Panc1 (cell line): ENCODE data around the gene KRT82. TPM values are rescaled to one million over a fixed set of nuclear protein-coding genes. Genes with fewer than 3 reads are reported as not detected.

Source experiments
- ATAC-seq: fragments of 200-7000 bp; cut with Tn5 transposase; 2 replicates; pipeline ENCODE4 v1.9.1; 2020; ENCODE audit warnings: mild to moderate bottlenecking, moderate library complexity
- BruUV-seq: library from RNA; stranded (reverse); fragments of 400-500 nt; replicated peaks from 2 replicates; lab custom pipeline; 2021; lab: Mats Ljungman, UMichigan
- CTCF ChIA-PET: fragments of 300-600 bp; sonication (Branson Sonifier 250); formaldehyde crosslinking; loops from one replicate; lab custom pipeline; 2022; ENCODE audit warnings: antibody characterized with exemption; lab: Charles Lee
- POLR2A ChIA-PET: fragments of 300-600 bp; sonication (Branson Sonifier 250); formaldehyde crosslinking; loops from one replicate; lab custom pipeline; 2022; ENCODE audit warnings: antibody characterized with exemption; lab: Charles Lee
- DNase-seq: peaks from one replicate; pipeline ENCODE4 v3.0.0-alpha.2; 2010; ENCODE audit warnings: low read depth, low spot score
- H3K27ac ChIP-seq: 2 replicates; pipeline ENCODE4 v1.5.1; 2011; ENCODE audit warnings: mild to moderate bottlenecking, low read length, inconsistent platforms
- H3K27me3 ChIP-seq: fragments of 200-500 bp; sonication (Bioruptor generic); 2 replicates; pipeline ENCODE4 v1.6.0; 2014; ENCODE audit warnings: low read length, inconsistent platforms; ENCODE audit not compliant: control insufficient read depth, insufficient read depth
- H3K36me3 ChIP-seq: fragments of 200-500 bp; sonication (Bioruptor generic); 2 replicates; pipeline ENCODE4 v1.5.1; 2014; ENCODE audit warnings: inconsistent platforms, mild to moderate bottlenecking, low read length, moderate library complexity; ENCODE audit not compliant: control insufficient read depth, insufficient read depth
- H3K4me1 ChIP-seq: 2 replicates; pipeline ENCODE4 v1.5.1; 2011; ENCODE audit warnings: inconsistent platforms, mild to moderate bottlenecking, low read length, moderate library complexity; ENCODE audit not compliant: control insufficient read depth, insufficient read depth
- H3K4me3 ChIP-seq, 2 experiments: 2 replicates each; pipeline ENCODE4 v1.5.1; 2011 to 2012; ENCODE audit warnings: low read depth in 2 of 2, low read length in 2 of 2, mild to moderate bottlenecking in 2 of 2, inconsistent platforms in 1 of 2, moderate library complexity in 1 of 2
- H3K9me3 ChIP-seq: fragments of 200-500 bp; sonication (Bioruptor generic); 2 replicates; pipeline ENCODE4 v1.5.1; 2014; ENCODE audit warnings: low read depth, mild to moderate bottlenecking, inconsistent platforms, low read length, moderate library complexity; ENCODE audit not compliant: control insufficient read depth, insufficient read depth
- CTCF ChIP-seq: fragments of 450-650 bp; IDR thresholded peaks from 2 replicates; pipeline ENCODE4 v1.5.1; 2017; ENCODE audit warnings: mild to moderate bottlenecking
- POLR2AphosphoS5 ChIP-seq: IDR thresholded peaks from 2 replicates; pipeline ENCODE4 v1.6.1; 2012; ENCODE audit warnings: mild to moderate bottlenecking, low read depth, low read length, moderate library complexity
- REST ChIP-seq, 2 experiments: IDR thresholded peaks; 2 replicates each; pipeline ENCODE4 v1.6.1; 2011 to 2012; ENCODE audit warnings: low read depth in 2 of 2, control low read depth in 1 of 2, low read length in 1 of 2, mild to moderate bottlenecking in 1 of 2, moderate library complexity in 1 of 2; ENCODE audit not compliant: insufficient read depth in 1 of 2
- SIN3A ChIP-seq: IDR thresholded peaks from 2 replicates; pipeline ENCODE4 v1.6.1; 2012; ENCODE audit warnings: low read depth, mild to moderate bottlenecking, low read length, moderate library complexity, borderline replicate concordance; ENCODE audit not compliant: insufficient read depth
- TCF7L2 ChIP-seq: IDR thresholded peaks from 2 replicates; pipeline ENCODE4 v1.6.1; 2011; ENCODE audit warnings: mild to moderate bottlenecking, low read depth, low read length, inconsistent platforms
- in situ Hi-C: cut with HindIII; loops from 2 replicates; pipeline ENCODE4 v1.10.0; 2016; ENCODE audit warnings: low sequenced_read_pairs, low pct_unique_long_range_greater_than_20kb
- intact Hi-C: fragments of 100-400 bp; cut with micrococcal nuclease; formaldehyde crosslinking; loops from one replicate; pipeline ENCODE4 v1.10.0; 2022; ENCODE audit not compliant: unreplicated experiment
- total RNA-seq: library from RNA; stranded (reverse); gene quantifications from one replicate; pipeline ENCODE4 v1.2.1, GENCODE V29; 2021; ENCODE audit not compliant: unreplicated experiment

The KRT82 gene
- total RNA-seq, 1 experiment from 2014 or later = not detected

GRCh38 chr12:52366738-52367485 lies 39.2 kb downstream of the KRT82 start, which contains the start of gene KRT85:
KRT85 (minus strand) TSS chr12:52367481; CDS start chr12:52367405, 76 bp downstream.
- Histone ChIP-seq H3K27me3 (no peaks in the 10 kb centered on the region), H3K4me1 (no peaks in the 10 kb centered on the region; the same call in 1 of the 2 replicates), H3K4me3 (no peak within 1 kb of the TSS), H3K27ac (no peak within 1 kb of the TSS), H3K9me3 (no peaks in the 10 kb centered on the region), H3K36me3 (no peaks in the 10 kb centered on the region)
- intact Hi-C loops = no loop called here
- ATAC-seq (no peak), DNase-seq (no peak)
- in situ Hi-C loops = no loop called here
- ChIA-PET CTCF (interaction anchor here (0.6 kb wide), 2 partner anchors 28 to 40 kb away, joined by 3 to 5 read pairs; no protein-coding TSS in a partner anchor), POLR2A (no interaction called here)
- TF ChIP-seq SIN3A = no peak
- TF ChIP-seq REST (IDR thresholded peaks at IDR 0.05; ENCODE audit: insufficient read depth in 1 of 2, low read depth in 2 of 2, low read length in 1 of 2) = no peak
- no peak for TF ChIP-seq CTCF
- TF ChIP-seq POLR2AphosphoS5 = no peak
- TF ChIP-seq TCF7L2 = no peak
- BruUV-seq = no TSS peak

GRCh38 chr12:52364901-52365489 lies 41.1 kb downstream of the KRT82 start:
- Histone ChIP-seq H3K27ac (no peak overlapping the region), H3K27me3 (no peaks in the 10 kb centered on the region), H3K4me1 (no peaks in the 10 kb centered on the region), H3K9me3 (no peaks in the 10 kb centered on the region), H3K4me3 (no peak overlapping the region), H3K36me3 (no peaks in the 10 kb centered on the region)
- CTCF ChIA-PET = no interaction called here
- ATAC-seq (no peak), DNase-seq (no peak)
- POLR2A ChIA-PET = no interaction called here
- no TSS peak for BruUV-seq
- intact Hi-C loops (no loop called here), in situ Hi-C loops (no loop called here)
- TF ChIP-seq POLR2AphosphoS5 (no peak), TCF7L2 (no peak)

GRCh38 chr12:52364061-52364460 lies 42.1 kb downstream of the KRT82 start:
- no peaks in the 10 kb centered on the region for H3K36me3 ChIP-seq
- BruUV-seq = no TSS peak
- POLR2A ChIA-PET = no interaction called here
- intact Hi-C loops (no loop called here), in situ Hi-C loops (no loop called here)
- CTCF ChIA-PET = interaction anchor here (0.6 kb wide), 1 partner anchor 35 kb away, joined by 3 read pairs; no protein-coding TSS in a partner anchor
- H3K4me3 ChIP-seq = no peak overlapping the region
- H3K27me3 ChIP-seq = no peaks in the 10 kb centered on the region
- DNase-seq (no peak), ATAC-seq (no peak)
- no peaks in the 10 kb centered on the region for H3K9me3 ChIP-seq
- H3K27ac ChIP-seq = no peak overlapping the region
- TF ChIP-seq CTCF (no peak), REST (IDR thresholded peaks at IDR 0.05; ENCODE audit: insufficient read depth in 1 of 2, low read depth in 2 of 2, low read length in 1 of 2) (no peak), SIN3A (no peak), POLR2AphosphoS5 (no peak), TCF7L2 (no peak)
- H3K4me1 ChIP-seq = no peaks in the 10 kb centered on the region
